GM19455 (cell line): ENCODE data around the gene DAAM1.

ENCODE experiments used
- ATAC-seq: cut with Tn5 transposase; IDR thresholded peaks from one replicate; pipeline ENCODE4 v1.9.1; 2021; ENCODE audit not compliant: unreplicated experiment

Gene DAAM1

GRCh38 chr14:59358784-59359183, 170.3 kb downstream of the DAAM1 start:
- no peak for ATAC-seq

- ATAC-seq: no peak
Measured at GRCh38 chr14:59359431-59360124, 171.1 kb downstream of the DAAM1 start.

GRCh38 chr14:59360233-59360632, 171.8 kb downstream of the DAAM1 start:
- ATAC-seq: no peak

- ATAC-seq: no peak
Measured at GRCh38 chr14:59360923-59361794, 172.7 kb downstream of the DAAM1 start.

- no peak for ATAC-seq
Measured at GRCh38 chr14:59362513-59362912, 174.0 kb downstream of the DAAM1 start.

- ATAC-seq: no peak
Measured at GRCh38 chr14:59363531-59364226, 175.2 kb downstream of the DAAM1 start.

DNA sequence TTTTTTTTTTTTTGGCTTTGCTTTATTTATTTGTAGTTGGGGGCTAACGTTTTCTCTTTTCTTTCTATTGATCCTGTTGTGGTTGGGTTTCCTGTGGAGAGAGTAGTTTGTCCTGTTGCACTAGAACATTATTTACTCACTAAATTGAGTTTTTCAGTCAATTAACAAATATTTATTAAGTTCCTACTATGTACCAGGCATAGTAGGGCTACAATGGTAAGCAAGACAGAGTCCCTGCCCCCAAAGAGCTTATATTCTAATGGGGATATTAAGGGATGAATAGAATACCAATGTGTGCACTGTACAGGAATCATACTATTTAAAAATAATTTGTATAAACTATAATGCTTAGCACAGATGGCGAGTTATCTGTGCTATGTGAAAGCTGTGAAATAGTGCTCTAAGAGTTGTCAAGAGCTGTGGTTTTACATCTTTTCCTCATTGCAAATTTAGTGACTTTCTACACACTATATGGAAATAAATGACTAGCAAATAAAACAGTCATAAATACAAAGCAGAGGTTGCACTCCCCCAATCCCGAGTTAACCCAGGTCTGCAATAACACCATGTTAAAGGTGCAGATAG, 181.8 kb downstream of the DAAM1 start:
- no peak for ATAC-seq

- no peak for ATAC-seq
Measured at GRCh38 chr14:59371771-59372170, 183.3 kb downstream of the DAAM1 start.

DNA sequence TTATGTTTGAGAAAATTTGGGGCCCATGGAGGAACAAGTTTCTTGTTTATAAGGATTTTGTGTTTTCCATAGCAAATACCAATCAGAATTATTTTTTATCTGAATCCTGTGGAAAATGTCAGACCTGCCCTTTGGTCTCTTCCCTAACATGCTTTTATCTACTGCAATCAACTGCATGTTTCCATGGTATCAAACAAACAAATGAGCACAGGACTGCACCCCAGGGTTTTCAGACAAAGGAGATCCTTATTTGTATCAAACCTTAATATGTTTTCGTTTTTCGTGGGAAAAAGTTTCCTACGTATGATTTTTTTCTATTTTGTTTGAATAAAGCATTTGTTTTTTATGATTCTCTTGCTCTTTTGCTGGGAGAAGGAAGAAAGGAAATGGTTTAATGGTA, 185.6 kb downstream of the DAAM1 start:
- no peak for ATAC-seq

GRCh38 chr14:59376686-59377085, 188.2 kb downstream of the DAAM1 start:
- no peak for ATAC-seq

DNA sequence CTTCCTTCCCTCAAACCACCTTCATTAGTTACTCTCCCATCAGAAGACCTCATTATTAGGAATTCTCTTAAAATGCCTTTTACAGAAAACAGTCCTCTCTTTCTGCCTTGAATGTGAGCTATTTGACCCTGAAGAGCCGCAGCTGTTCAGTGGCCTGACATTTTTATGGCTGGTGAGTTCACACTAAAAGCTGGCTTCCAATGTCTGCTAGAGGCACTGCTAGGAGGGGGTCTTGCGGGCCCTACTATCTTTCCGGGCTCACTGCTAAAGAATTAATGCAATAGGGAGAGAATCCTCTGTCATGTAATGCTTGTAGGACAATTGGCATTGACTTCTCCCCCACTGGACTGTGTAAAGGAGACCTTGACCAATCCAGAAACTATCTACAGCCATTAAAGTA, 189.0 kb downstream of the DAAM1 start:
- ATAC-seq: no peak

DNA sequence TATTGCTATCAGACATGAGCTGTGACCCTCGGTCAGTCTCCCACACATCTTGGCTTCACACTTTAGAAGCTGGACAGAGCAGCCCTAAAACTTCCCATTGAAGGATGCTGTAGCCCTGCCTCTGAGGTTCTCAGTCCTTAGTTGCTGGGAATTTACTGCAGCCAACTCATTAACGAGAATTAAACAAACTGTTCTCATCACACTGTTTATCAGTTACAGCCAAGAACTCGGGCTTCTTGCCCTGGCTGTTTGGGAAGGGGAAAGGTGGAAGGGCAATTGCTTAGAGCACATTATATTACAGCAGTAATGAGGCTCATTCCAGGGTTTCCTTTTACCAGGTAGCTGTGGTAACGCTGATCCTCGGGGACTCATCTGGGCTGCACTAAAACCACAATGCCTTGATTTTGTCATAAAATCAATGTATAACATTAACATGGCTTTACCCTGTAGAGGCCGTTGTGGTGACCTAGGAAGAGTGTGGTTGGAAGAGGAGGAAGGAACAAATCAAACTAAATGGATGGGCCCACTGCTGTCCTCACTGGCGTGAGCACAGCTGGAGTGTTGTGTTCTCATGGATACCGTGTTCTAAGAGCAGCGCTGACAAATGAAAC, 189.6 kb downstream of the DAAM1 start:
- no peak for ATAC-seq

DNA sequence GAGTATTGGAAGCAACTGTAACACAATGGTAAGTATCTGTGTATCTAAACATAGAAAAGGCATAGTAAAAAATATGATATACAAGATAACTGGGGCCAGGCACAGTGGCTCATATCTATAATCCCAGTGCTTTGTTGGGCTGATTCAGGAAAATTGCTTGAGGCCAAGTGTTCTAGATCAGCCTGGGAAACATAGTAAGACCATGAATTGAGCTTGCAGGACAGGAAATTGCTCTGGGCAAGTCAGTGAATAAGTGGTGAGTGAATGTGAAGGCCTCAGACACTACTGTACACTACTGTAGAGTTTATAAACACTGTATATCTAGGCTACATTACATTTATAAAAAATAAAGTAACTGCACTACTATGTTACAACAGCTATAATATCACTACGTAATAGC, 201.5 kb downstream of the DAAM1 start:
- no peak for ATAC-seq

GRCh38 chr14:59391388-59391787, 202.9 kb downstream of the DAAM1 start:
- no peak for ATAC-seq

GRCh38 chr14:59394268-59394667, 205.8 kb downstream of the DAAM1 start:
- ATAC-seq: no peak

GRCh38 chr14:59395672-59396071, 207.2 kb downstream of the DAAM1 start:
- no peak for ATAC-seq

GRCh38 chr14:59398841-59399240, 210.4 kb downstream of the DAAM1 start:
- ATAC-seq: no peak

DNA sequence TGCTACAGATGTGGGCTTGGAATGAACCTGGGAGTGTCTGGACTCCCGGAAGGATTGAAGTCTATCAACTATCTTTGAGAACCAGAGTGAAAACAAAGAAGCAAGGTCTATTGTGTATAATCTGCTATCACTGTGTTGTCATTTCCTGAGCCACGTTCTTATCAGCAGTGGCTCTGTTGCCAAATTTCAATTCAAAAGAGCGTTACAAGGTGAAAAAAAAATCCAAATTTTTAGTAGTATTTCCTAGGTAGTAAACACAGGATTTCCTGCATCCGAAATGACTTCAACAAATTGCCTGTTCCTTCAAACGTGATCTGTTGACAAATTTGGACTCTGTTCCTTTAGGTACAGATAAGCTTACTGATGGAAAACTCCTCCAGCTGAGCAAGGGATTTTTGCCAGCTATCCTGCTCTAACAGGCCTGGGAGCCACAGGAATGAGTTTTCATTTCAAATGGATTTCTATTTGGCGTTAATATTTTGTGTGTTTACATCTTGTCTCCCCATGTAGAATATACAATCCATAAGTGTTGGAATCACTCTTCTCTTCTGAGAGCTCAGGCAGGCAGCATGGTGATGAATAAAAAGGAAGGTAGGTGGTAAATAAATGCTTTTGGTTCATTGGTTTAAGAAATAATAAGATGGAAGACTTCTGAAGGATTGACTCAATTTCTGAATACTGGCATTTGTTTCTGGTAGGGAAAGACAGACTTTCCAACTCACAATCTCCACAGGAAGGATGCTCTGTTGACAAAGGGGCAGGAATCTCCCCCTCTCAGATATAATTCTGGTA, 218.2 kb downstream of the DAAM1 start:
- no peak for ATAC-seq

- ATAC-seq: no peak
Measured at GRCh38 chr14:59407246-59408010, 219.0 kb downstream of the DAAM1 start.
